Thyroid gland (tissue), 4 donors: ENCODE results near the gene C11orf54. TPM values are rescaled to one million over a fixed set of nuclear protein-coding genes. Genes with fewer than 3 reads are reported as not detected.

ENCODE experiments used
- microRNA counts, 2 donors: library from miRNA; unstranded; fragments of <30 nt; microRNA quantifications; one replicate each; lab custom pipeline; 2016 to 2017
- microRNA-seq: library from miRNA; unstranded; fragments of <30 nt; microRNA quantifications from one replicate; pipeline ENCODE4, GENCODE V29; 2016
- small RNA-seq: library from RNA; depleted of rRNA; stranded (forward); fragments of <200 nt; gene quantifications from one replicate; pipeline ENCODE3, GENCODE V24; 2016
- total RNA-seq, 4 donors: library from RNA; depleted of rRNA; stranded (reverse); fragments of >200 nt; gene quantifications; one replicate each; pipeline ENCODE4 v1.2.3, GENCODE V29; 2016

C11orf54 gene
- total RNA-seq, 4 donors from 2014 or later = 46.6 to 71.4 (median 54.9) TPM

MicroRNAs within 50 kb of the gene (microRNA counts, 767-probe panel; counts per million panel counts)
- 0 to 2,647 counts per million in 2 donors for microRNA hsa-miR-1304-5p (lab: Ali Mortazavi, UCI)

Small RNAs within 50 kb of the gene (microRNA-seq; reads per million reads assigned to microRNA genes)
- 1.8 reads per million for gene MIR1304

Small RNAs within 50 kb of the gene (small RNA-seq; reads per million reads assigned to genes)
- gene RF00019 (not detected), gene RF00493 (44.8 reads per million, percentile 95 among the genes with 10 or more reads in this experiment), gene SCARNA9 (1.8 reads per million, percentile 51 among the genes with 10 or more reads in this experiment), gene SNORA1 (not detected), gene SNORA18 (not detected), gene SNORA25 (not detected), gene SNORA32 (not detected), gene SNORA40 (not detected), gene SNORA8 (not detected), gene SNORD5 (not detected), gene SNORD6 (534 reads per million, percentile 98 among the genes with 10 or more reads in this experiment)

Other genes with a start within 250 kb of the C11orf54 start
- gene SMCO4, start 198.3 kb upstream of the C11orf54 start, total RNA-seq = 100 to 1,000 TPM in 2 of 4 donors, 10 to 100 TPM in 2; 38.6 to 135 (median 102) TPM
- gene CEP295, start 80.0 kb upstream of the C11orf54 start, total RNA-seq = 10 to 100 TPM; 24.4 to 31.1 (median 28.3) TPM
- 100 to 1,000 TPM in 3 of 4 donors, 10 to 100 TPM in 1; 99.9 to 150 (median 125) TPM for gene TAF1D, start 177 bp upstream of the C11orf54 start, total RNA-seq
- gene MED17, start 42.6 kb downstream of the C11orf54 start, total RNA-seq = 10 to 100 TPM; 34.6 to 56.3 (median 35.4) TPM
- under 1 TPM in 2 of 4 donors, not detected in 2; 0.67 TPM for gene VSTM5, start 108.9 kb downstream of the C11orf54 start, total RNA-seq